SK-N-SH (cell line): Measurements from ENCODE around the gene LGR4. TPM values are rescaled to one million over a fixed set of nuclear protein-coding genes. Genes with fewer than 3 reads are reported as not detected.

ENCODE experiments used
- CTCF ChIA-PET: fragments of 300-600, 350-600 bp; formaldehyde crosslinking; extraction: SDS; loops from one replicate; lab custom pipeline; 2021; lab: Yijun Ruan, JAX
- POLR2A ChIA-PET: fragments of 350-600 bp; sonication (Branson Sonifier 250); formaldehyde crosslinking; extraction: SDS; loops from one replicate; lab custom pipeline; 2020; ENCODE audit warnings: antibody characterized with exemption, inconsistent platforms; lab: Yijun Ruan, JAX
- DNase-seq: peaks from one replicate; pipeline ENCODE4 v3.0.0; 2012
- H2AFZ ChIP-seq: fragments of 200-600 bp; sonication (generic); 2 replicates; pipeline ENCODE4 v1.8.1; 2016; ENCODE audit warnings: antibody characterized with exemption, mild to moderate bottlenecking, low read depth
- H3F3A ChIP-seq: fragments of 200-600 bp; sonication (generic); replicated peaks from 2 replicates; pipeline ENCODE3; 2016; ENCODE audit warnings: antibody characterized with exemption, mild to moderate bottlenecking; ENCODE audit not compliant: insufficient read depth
- H3K27ac ChIP-seq, 2 experiments: fragments of 200-500 bp in 1 of 2; fragments of 200-600 bp in 1 of 2; sonication (Bioruptor generic) in 1 of 2; sonication (generic), shearing (Covaris generic) in 1 of 2; 2 replicates each; pipeline versions ENCODE4 v1.5.1 to v1.6.1; 2014 to 2016; ENCODE audit warnings: low read depth in 2 of 2, inconsistent platforms in 1 of 2, low read length in 1 of 2, mild to moderate bottlenecking in 1 of 2, mixed read lengths in 1 of 2
- H3K27me3 ChIP-seq: fragments of 200-600 bp; sonication (generic), shearing (Covaris generic); 2 replicates; pipeline ENCODE4 v1.6.1; 2016; ENCODE audit warnings: mixed run types; ENCODE audit not compliant: insufficient read depth
- H3K36me3 ChIP-seq, 2 experiments: fragments of 200-500 bp in 1 of 2; fragments of 200-600 bp in 1 of 2; sonication (Bioruptor generic) in 1 of 2; sonication (generic) in 1 of 2; replicated peaks in 1 of 2; 2 replicates each; pipeline versions ENCODE3 to v1.5.1; 2014 to 2016; ENCODE audit warnings: low read length in 1 of 2, mild to moderate bottlenecking in 1 of 2; ENCODE audit not compliant: insufficient read depth in 2 of 2, control insufficient read depth in 1 of 2
- H3K4me1 ChIP-seq, 2 experiments: fragments of 200-500 bp in 1 of 2; fragments of 200-600 bp in 1 of 2; sonication (Bioruptor generic) in 1 of 2; sonication (generic), shearing (Covaris generic) in 1 of 2; 2 replicates each; pipeline versions ENCODE4 v1.5.1 to v1.6.1; 2014 to 2016; ENCODE audit warnings: low read depth in 1 of 2, low read length in 1 of 2, mixed run types in 1 of 2; ENCODE audit not compliant: insufficient read depth in 2 of 2, control insufficient read depth in 1 of 2
- H3K4me2 ChIP-seq: fragments of 200-600 bp; sonication (generic), shearing (Covaris generic); 2 replicates; pipeline ENCODE4 v1.6.1; 2017; ENCODE audit warnings: mixed run types
- H3K4me3 ChIP-seq, 2 experiments: fragments of 200-500 bp in 1 of 2; fragments of 200-600 bp in 1 of 2; sonication (Bioruptor generic) in 1 of 2; sonication (generic), shearing (Covaris generic) in 1 of 2; 2 replicates each; pipeline versions ENCODE4 v1.5.1 to v1.8.1; 2014 to 2016; ENCODE audit warnings: low read depth in 2 of 2, inconsistent platforms in 1 of 2, low read length in 1 of 2, mild to moderate bottlenecking in 1 of 2, mixed read lengths in 1 of 2, moderate library complexity in 1 of 2
- H3K79me2 ChIP-seq: fragments of 200-600 bp; sonication (generic); 2 replicates; pipeline ENCODE4 v1.8.1; 2017; ENCODE audit warnings: mild to moderate bottlenecking; ENCODE audit not compliant: insufficient read depth
- H3K9ac ChIP-seq: fragments of 200-600 bp; sonication (generic); 2 replicates; pipeline ENCODE4 v1.6.1; 2017; ENCODE audit warnings: mixed run types
- H3K9me2 ChIP-seq: fragments of 200-600 bp; sonication (generic); 2 replicates; pipeline ENCODE4 v1.6.1; 2017; ENCODE audit warnings: mixed run types
- H3K9me3 ChIP-seq: fragments of 200-600 bp; sonication (generic); 2 replicates; pipeline ENCODE4 v1.6.1; 2017; ENCODE audit warnings: mixed run types, mild to moderate bottlenecking, moderate library complexity
- H4K20me1 ChIP-seq: fragments of 200-600 bp; sonication (generic); 2 replicates; pipeline ENCODE4 v1.6.1; 2017; ENCODE audit warnings: mild to moderate bottlenecking, mixed run types; ENCODE audit not compliant: insufficient read depth
- CHD2 ChIP-seq: fragments of 150-350 bp; IDR thresholded peaks from 2 replicates; pipeline ENCODE4 v1.6.1; 2018; ENCODE audit warnings: low read length; ENCODE audit not compliant: partially characterized antibody
- EZH2phosphoT487 ChIP-seq: fragments of 200-600 bp; sonication (generic); IDR thresholded peaks from 2 replicates; pipeline ENCODE4 v1.6.1; 2017; ENCODE audit warnings: low read depth, mixed run types, mild to moderate bottlenecking, antibody characterized with exemption, moderate library complexity, borderline replicate concordance
- FOXM1 ChIP-seq: IDR thresholded peaks from 2 replicates; pipeline ENCODE4 v1.4.0; 2012; ENCODE audit warnings: low read depth, mild to moderate bottlenecking
- GABPA ChIP-seq: IDR thresholded peaks from 2 replicates; pipeline ENCODE4 v1.4.0; 2012; ENCODE audit warnings: low read depth, mild to moderate bottlenecking
- JUND ChIP-seq: IDR thresholded peaks from 2 replicates; pipeline ENCODE4 v1.4.0; 2012
- MEF2A ChIP-seq: IDR thresholded peaks from 2 replicates; pipeline ENCODE4 v1.4.0; 2012; ENCODE audit warnings: low read depth, borderline replicate concordance
- MXI1 ChIP-seq: IDR thresholded peaks from 2 replicates; pipeline ENCODE4 v1.6.1; 2012; ENCODE audit warnings: mild to moderate bottlenecking, low read depth, low read length, improper control_type of control experiment
- NRF1 ChIP-seq: IDR thresholded peaks from 2 replicates; pipeline ENCODE4 v1.6.1; 2012; ENCODE audit warnings: low read depth, mild to moderate bottlenecking, low read length
- RFX5 ChIP-seq: IDR thresholded peaks from 2 replicates; pipeline ENCODE4 v1.6.1; 2012; ENCODE audit warnings: mild to moderate bottlenecking, improper control_type of control experiment, low read length
- RXRA ChIP-seq: IDR thresholded peaks from 2 replicates; pipeline ENCODE4 v1.4.0; 2012; ENCODE audit warnings: low read depth, mild to moderate bottlenecking, borderline replicate concordance
- SIN3A ChIP-seq: IDR thresholded peaks from 2 replicates; pipeline ENCODE4 v1.6.1; 2012; ENCODE audit warnings: low read depth, mild to moderate bottlenecking, low read length, moderate library complexity, borderline replicate concordance
- TAF1 ChIP-seq: IDR thresholded peaks from 2 replicates; pipeline ENCODE4 v1.6.1; 2012; ENCODE audit warnings: low read depth, mild to moderate bottlenecking, low read length, moderate library complexity, borderline replicate concordance
- TCF12 ChIP-seq: IDR thresholded peaks from 2 replicates; pipeline ENCODE4 v1.4.0; 2012
- WGBS: methylation state at CpG from one replicate; pipeline ENCODE4 v1.1.6; 2017; ENCODE audit warnings: low lambda C conversion rate; 5-methylcytosine and 5-hydroxymethylcytosine counted together
- polyA plus RNA-seq, 3 experiments: library from polyadenylated mRNA; depleted of rRNA; stranded (reverse); fragments of >200 nt; gene quantifications; 2 replicates each; pipeline ENCODE4 v1.2.3, GENCODE V29; 2012
- TF ChIP-seq, protein P1 (sequence below): fragments of 200-600 bp; sonication (generic); IDR thresholded peaks from 2 replicates; pipeline ENCODE4 v1.6.1; 2017; ENCODE audit warnings: antibody characterized with exemption, mild to moderate bottlenecking, moderate library complexity
- TF ChIP-seq, protein P2 (sequence below): IDR thresholded peaks from 2 replicates; pipeline ENCODE4 v1.4.0; 2012; ENCODE audit warnings: low read depth, borderline replicate concordance
- TF ChIP-seq, protein P3 (sequence below): IDR thresholded peaks from 2 replicates; pipeline ENCODE4; 2012
- TF ChIP-seq, protein P4 (sequence below): IDR thresholded peaks from 2 replicates; pipeline ENCODE4 v1.6.1; 2012; ENCODE audit warnings: mild to moderate bottlenecking, low read depth, low read length, moderate library complexity
- TF ChIP-seq, protein P5 (sequence below): fragments of 150-350 bp; IDR thresholded peaks from 2 replicates; pipeline ENCODE4 v1.6.1; 2016; ENCODE audit warnings: mild to moderate bottlenecking, low read depth, low read length

The LGR4 gene
- polyA plus RNA-seq, 1 of the 3 experiments (the other 2 are of a cell fraction): 2.6 TPM

DNA sequence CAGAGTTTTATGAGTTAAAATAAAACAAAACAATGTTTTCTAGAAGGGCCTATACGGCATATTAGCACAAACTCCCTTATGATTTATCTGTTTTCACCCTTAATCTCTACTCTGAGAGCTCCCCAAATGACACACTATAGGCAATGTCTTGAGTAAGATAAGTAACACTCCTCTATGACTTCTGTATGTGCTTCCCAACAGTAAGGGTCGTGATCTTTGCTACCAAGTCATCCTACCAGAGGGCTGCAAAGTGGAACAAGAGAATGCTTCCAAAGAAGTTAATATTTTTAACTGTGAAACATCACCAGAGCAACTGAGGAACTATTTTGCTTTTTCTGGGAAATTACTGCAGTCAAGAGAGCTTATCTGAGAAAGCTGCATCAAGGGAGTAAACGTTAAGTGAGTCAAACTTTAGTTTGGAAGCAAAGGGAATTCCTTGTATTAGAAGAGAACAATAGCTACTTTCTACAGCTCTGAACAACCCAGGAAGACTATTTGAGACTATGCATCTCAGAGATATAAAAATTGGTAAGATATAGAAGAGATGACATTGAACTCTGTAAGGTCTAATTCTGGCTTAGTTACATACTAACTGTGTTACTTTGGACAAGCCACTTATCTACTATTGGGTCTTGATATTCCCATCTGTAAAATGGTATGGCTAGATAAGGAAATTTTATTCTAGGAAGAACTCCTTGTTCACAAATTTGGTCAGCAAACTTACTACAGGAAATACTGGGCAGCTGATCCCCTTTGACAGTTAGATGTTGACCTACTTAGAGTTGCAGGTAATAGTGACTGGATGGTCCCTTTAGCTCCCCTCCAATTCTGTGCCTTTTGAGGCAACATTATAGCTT, 65.9 kb downstream of the LGR4 start:
- no peaks in the 10 kb centered on the region for H3K27me3 ChIP-seq
- POLR2A ChIA-PET: no interaction called here

More for the DNA sequence above, 65.9 kb downstream of the LGR4 start:
- no peak for DNase-seq
- Histone ChIP-seq H3K9ac (no peak overlapping the region), H3K27ac (no peak overlapping the region), H3K9me3 (no peaks in the 10 kb centered on the region), H3K79me2 (no peaks in the 10 kb centered on the region), H2AFZ (no peak overlapping the region), H3K36me3 (no peaks in the 10 kb centered on the region), H3K9me2 (no peaks in the 10 kb centered on the region), H3K4me1 (no peaks in the 10 kb centered on the region; a peak in 1 of 4 replicates), H3F3A (no peaks in the 10 kb centered on the region), H4K20me1 (no peaks in the 10 kb centered on the region), H3K4me3 (no peak overlapping the region), H3K4me2 (no peak overlapping the region)
- WGBS: 85% methylated on average over 3 of the region's 3 CpGs
- TF ChIP-seq MEF2A (no peak), NRF1 (no peak), SIN3A (no peak), MXI1 (no peak), TAF1 (no peak), GABPA (no peak), TCF12 (no peak), RFX5 (no peak), RXRA (no peak), CHD2 (no peak), FOXM1 (no peak), JUND (no peak), EZH2phosphoT487 (no peak)
- TF ChIP-seq, protein P1, sequence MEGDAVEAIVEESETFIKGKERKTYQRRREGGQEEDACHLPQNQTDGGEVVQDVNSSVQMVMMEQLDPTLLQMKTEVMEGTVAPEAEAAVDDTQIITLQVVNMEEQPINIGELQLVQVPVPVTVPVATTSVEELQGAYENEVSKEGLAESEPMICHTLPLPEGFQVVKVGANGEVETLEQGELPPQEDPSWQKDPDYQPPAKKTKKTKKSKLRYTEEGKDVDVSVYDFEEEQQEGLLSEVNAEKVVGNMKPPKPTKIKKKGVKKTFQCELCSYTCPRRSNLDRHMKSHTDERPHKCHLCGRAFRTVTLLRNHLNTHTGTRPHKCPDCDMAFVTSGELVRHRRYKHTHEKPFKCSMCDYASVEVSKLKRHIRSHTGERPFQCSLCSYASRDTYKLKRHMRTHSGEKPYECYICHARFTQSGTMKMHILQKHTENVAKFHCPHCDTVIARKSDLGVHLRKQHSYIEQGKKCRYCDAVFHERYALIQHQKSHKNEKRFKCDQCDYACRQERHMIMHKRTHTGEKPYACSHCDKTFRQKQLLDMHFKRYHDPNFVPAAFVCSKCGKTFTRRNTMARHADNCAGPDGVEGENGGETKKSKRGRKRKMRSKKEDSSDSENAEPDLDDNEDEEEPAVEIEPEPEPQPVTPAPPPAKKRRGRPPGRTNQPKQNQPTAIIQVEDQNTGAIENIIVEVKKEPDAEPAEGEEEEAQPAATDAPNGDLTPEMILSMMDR: no peak
- TF ChIP-seq, protein P2, sequence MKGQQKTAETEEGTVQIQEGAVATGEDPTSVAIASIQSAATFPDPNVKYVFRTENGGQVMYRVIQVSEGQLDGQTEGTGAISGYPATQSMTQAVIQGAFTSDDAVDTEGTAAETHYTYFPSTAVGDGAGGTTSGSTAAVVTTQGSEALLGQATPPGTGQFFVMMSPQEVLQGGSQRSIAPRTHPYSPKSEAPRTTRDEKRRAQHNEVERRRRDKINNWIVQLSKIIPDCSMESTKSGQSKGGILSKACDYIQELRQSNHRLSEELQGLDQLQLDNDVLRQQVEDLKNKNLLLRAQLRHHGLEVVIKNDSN: no peak
- TF ChIP-seq, protein P3, sequence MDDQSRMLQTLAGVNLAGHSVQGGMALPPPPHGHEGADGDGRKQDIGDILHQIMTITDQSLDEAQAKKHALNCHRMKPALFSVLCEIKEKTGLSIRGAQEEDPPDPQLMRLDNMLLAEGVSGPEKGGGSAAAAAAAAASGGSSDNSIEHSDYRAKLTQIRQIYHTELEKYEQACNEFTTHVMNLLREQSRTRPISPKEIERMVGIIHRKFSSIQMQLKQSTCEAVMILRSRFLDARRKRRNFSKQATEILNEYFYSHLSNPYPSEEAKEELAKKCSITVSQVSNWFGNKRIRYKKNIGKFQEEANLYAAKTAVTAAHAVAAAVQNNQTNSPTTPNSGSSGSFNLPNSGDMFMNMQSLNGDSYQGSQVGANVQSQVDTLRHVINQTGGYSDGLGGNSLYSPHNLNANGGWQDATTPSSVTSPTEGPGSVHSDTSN: no peak
- TF ChIP-seq, protein P4, sequence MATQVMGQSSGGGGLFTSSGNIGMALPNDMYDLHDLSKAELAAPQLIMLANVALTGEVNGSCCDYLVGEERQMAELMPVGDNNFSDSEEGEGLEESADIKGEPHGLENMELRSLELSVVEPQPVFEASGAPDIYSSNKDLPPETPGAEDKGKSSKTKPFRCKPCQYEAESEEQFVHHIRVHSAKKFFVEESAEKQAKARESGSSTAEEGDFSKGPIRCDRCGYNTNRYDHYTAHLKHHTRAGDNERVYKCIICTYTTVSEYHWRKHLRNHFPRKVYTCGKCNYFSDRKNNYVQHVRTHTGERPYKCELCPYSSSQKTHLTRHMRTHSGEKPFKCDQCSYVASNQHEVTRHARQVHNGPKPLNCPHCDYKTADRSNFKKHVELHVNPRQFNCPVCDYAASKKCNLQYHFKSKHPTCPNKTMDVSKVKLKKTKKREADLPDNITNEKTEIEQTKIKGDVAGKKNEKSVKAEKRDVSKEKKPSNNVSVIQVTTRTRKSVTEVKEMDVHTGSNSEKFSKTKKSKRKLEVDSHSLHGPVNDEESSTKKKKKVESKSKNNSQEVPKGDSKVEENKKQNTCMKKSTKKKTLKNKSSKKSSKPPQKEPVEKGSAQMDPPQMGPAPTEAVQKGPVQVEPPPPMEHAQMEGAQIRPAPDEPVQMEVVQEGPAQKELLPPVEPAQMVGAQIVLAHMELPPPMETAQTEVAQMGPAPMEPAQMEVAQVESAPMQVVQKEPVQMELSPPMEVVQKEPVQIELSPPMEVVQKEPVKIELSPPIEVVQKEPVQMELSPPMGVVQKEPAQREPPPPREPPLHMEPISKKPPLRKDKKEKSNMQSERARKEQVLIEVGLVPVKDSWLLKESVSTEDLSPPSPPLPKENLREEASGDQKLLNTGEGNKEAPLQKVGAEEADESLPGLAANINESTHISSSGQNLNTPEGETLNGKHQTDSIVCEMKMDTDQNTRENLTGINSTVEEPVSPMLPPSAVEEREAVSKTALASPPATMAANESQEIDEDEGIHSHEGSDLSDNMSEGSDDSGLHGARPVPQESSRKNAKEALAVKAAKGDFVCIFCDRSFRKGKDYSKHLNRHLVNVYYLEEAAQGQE: no peak
- TF ChIP-seq, protein P5, sequence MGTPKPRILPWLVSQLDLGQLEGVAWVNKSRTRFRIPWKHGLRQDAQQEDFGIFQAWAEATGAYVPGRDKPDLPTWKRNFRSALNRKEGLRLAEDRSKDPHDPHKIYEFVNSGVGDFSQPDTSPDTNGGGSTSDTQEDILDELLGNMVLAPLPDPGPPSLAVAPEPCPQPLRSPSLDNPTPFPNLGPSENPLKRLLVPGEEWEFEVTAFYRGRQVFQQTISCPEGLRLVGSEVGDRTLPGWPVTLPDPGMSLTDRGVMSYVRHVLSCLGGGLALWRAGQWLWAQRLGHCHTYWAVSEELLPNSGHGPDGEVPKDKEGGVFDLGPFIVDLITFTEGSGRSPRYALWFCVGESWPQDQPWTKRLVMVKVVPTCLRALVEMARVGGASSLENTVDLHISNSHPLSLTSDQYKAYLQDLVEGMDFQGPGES: no peak
- CTCF ChIA-PET: no interaction called here
